Activated CD8-positive, alpha-beta memory T cell treated with anti-CD3 and anti-CD28 coated beads for 48 hours (primary cell): ENCODE data around the gene TSPAN2.

Experiments used
- DNase-seq, 3 experiments: peaks; one replicate each; pipeline ENCODE4 v3.0.0-alpha.2; 2020; ENCODE audit warnings: low read depth in 2 of 3, low spot score in 2 of 3

TSPAN2 gene

GRCh38 chr1:115089420-115090185 is at the start of gene TSPAN2:
Gene TSPAN2 (minus strand): TSS chr1:115089503. CDS start chr1:115089432, 71 bp downstream.
- no peak for DNase-seq

- DNase-seq: peak; percentile 26 to 38 (median 29)
Measured at GRCh38 chr1:115138973-115139372, 49.7 kb upstream of the TSPAN2 start.

- DNase-seq: no peak
Measured at GRCh38 chr1:115138271-115138670, 49.0 kb upstream of the TSPAN2 start.

GRCh38 chr1:115137191-115137590 is 47.9 kb upstream of the TSPAN2 start:
- no peak for DNase-seq

GRCh38 chr1:115136706-115137105 is 47.4 kb upstream of the TSPAN2 start:
- no peak for DNase-seq

GRCh38 chr1:115136106-115136505 is 46.8 kb upstream of the TSPAN2 start:
- DNase-seq: no peak

GRCh38 chr1:115135681-115136080 is 46.4 kb upstream of the TSPAN2 start:
- no peak for DNase-seq

GRCh38 chr1:115134850-115135480 is 45.7 kb upstream of the TSPAN2 start:
- no peak for DNase-seq

GRCh38 chr1:115134231-115134630 is 44.9 kb upstream of the TSPAN2 start:
- DNase-seq: no peak

- DNase-seq: no peak
Measured at GRCh38 chr1:115133440-115133839, 44.1 kb upstream of the TSPAN2 start.

- no peak for DNase-seq
Measured at GRCh38 chr1:115130786-115131185, 41.5 kb upstream of the TSPAN2 start.

GRCh38 chr1:115129071-115129640 is 39.9 kb upstream of the TSPAN2 start:
- no peak for DNase-seq

- DNase-seq: no peak
Measured at GRCh38 chr1:115127539-115127938, 38.2 kb upstream of the TSPAN2 start.

- DNase-seq: no peak
Measured at GRCh38 chr1:115126516-115126915, 37.2 kb upstream of the TSPAN2 start.

GRCh38 chr1:115123116-115123515 is 33.8 kb upstream of the TSPAN2 start:
- DNase-seq: no peak

GRCh38 chr1:115121793-115122192 is 32.5 kb upstream of the TSPAN2 start:
- no peak for DNase-seq

GRCh38 chr1:115120296-115120695 is 31.0 kb upstream of the TSPAN2 start:
- no peak for DNase-seq

- DNase-seq: no peak
Measured at GRCh38 chr1:115118611-115119010, 29.3 kb upstream of the TSPAN2 start.

GRCh38 chr1:115118086-115118485 is 28.8 kb upstream of the TSPAN2 start:
- no peak for DNase-seq

- DNase-seq: no peak
Measured at GRCh38 chr1:115117298-115117697, 28.0 kb upstream of the TSPAN2 start.

GRCh38 chr1:115116512-115116911 is 27.2 kb upstream of the TSPAN2 start:
- no peak for DNase-seq

GRCh38 chr1:115115521-115116161 is 26.3 kb upstream of the TSPAN2 start:
- DNase-seq: no peak
